ENCODE data around the gene MRGPRF.

- TF ChIP-seq, protein P1, sequence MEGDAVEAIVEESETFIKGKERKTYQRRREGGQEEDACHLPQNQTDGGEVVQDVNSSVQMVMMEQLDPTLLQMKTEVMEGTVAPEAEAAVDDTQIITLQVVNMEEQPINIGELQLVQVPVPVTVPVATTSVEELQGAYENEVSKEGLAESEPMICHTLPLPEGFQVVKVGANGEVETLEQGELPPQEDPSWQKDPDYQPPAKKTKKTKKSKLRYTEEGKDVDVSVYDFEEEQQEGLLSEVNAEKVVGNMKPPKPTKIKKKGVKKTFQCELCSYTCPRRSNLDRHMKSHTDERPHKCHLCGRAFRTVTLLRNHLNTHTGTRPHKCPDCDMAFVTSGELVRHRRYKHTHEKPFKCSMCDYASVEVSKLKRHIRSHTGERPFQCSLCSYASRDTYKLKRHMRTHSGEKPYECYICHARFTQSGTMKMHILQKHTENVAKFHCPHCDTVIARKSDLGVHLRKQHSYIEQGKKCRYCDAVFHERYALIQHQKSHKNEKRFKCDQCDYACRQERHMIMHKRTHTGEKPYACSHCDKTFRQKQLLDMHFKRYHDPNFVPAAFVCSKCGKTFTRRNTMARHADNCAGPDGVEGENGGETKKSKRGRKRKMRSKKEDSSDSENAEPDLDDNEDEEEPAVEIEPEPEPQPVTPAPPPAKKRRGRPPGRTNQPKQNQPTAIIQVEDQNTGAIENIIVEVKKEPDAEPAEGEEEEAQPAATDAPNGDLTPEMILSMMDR (IDR thresholded peaks at IDR 0.05), result no peak
- no peak for TF ChIP-seq POLR2A (IDR thresholded peaks at IDR 0.05)
These were observed 28.5 kb upstream of the MRGPRF start for GRCh38 chr11:69041516-69041915.
